BE2C (cell line): ENCODE data around the gene EMC8.

Experiments used
- DNase-seq: peaks from one replicate; pipeline ENCODE4 v3.0.0-alpha.2; 2020
- H3K27me3 ChIP-seq: fragments of 250-450 bp; sonication (Bioruptor Pico); 2 replicates; pipeline ENCODE4 v1.5.1; 2020; ENCODE audit warnings: mild to moderate bottlenecking
- H3K36me3 ChIP-seq: fragments of 250-450 bp; sonication (Bioruptor Pico); 2 replicates; pipeline ENCODE4 v1.5.1; 2020; ENCODE audit warnings: mild to moderate bottlenecking
- H3K4me1 ChIP-seq: fragments of 250-450 bp; sonication (Bioruptor Pico); 2 replicates; pipeline ENCODE4 v1.5.1; 2020
- H3K4me3 ChIP-seq: 2 replicates; pipeline ENCODE4 v1.5.1; 2011; ENCODE audit warnings: low read depth, low read length
- H3K9me3 ChIP-seq: fragments of 250-450 bp; sonication (Bioruptor Pico); 2 replicates; pipeline ENCODE4 v1.5.1; 2020
- CTCF ChIP-seq: IDR thresholded peaks from 2 replicates; pipeline ENCODE4 v1.5.1; 2012; ENCODE audit warnings: mild to moderate bottlenecking, low read depth, low read length

EMC8 gene

GRCh38 chr16:85752511-85753420 is 46.6 kb downstream of the EMC8 start:
- Histone ChIP-seq H3K27me3 (peaks cover 18% of the 10 kb centered on the region), H3K9me3 (no peaks in the 10 kb centered on the region), H3K36me3 (no peaks in the 10 kb centered on the region), H3K4me3 (peak overlapping the region; percentile 19), H3K4me1 (peaks cover 18% of the 10 kb centered on the region)
- DNase-seq = peak; percentile 81
- TF ChIP-seq CTCF = peak; percentile 58

- no peaks in the 10 kb centered on the region for H3K9me3 ChIP-seq
- no peak for TF ChIP-seq CTCF
- H3K36me3 ChIP-seq = no peaks in the 10 kb centered on the region
- H3K4me3 ChIP-seq = peak overlapping the region; percentile 19; the same call in 1 of the 2 replicates
- H3K4me1 ChIP-seq = peaks cover 18% of the 10 kb centered on the region
- no peak for DNase-seq
- peaks cover 18% of the 10 kb centered on the region for H3K27me3 ChIP-seq
These were observed 47.4 kb downstream of the EMC8 start for GRCh38 chr16:85751698-85752501.

- Histone ChIP-seq H3K4me1 (peaks cover 18% of the 10 kb centered on the region), H3K36me3 (no peaks in the 10 kb centered on the region), H3K9me3 (no peaks in the 10 kb centered on the region), H3K4me3 (peak within 1 kb of the TSS; percentile 52), H3K27me3 (peaks cover 18% of the 10 kb centered on the region)
- TF ChIP-seq CTCF = no peak
- DNase-seq = peak; percentile 63
These were observed 48.3 kb downstream of the EMC8 start, which contains the start of gene C16orf74 for GRCh38 chr16:85750827-85751697. C16orf74 (minus strand) TSS chr16:85751096; CDS start chr16:85735217, 15,879 bp downstream.

- Histone ChIP-seq H3K4me1 (peaks cover 18% of the 10 kb centered on the region), H3K27me3 (peaks cover 18% of the 10 kb centered on the region), H3K9me3 (no peaks in the 10 kb centered on the region), H3K4me3 (peak overlapping the region; percentile 52), H3K36me3 (no peaks in the 10 kb centered on the region)
- DNase-seq = peak; percentile 43
- TF ChIP-seq CTCF = no peak
These were observed 49.1 kb downstream of the EMC8 start for GRCh38 chr16:85750146-85750826.

- peak overlapping the region; percentile 52 for H3K4me3 ChIP-seq
- no peaks in the 10 kb centered on the region for H3K9me3 ChIP-seq
- peaks cover 18% of the 10 kb centered on the region for H3K4me1 ChIP-seq
- no peaks in the 10 kb centered on the region for H3K36me3 ChIP-seq
- DNase-seq = no peak
- peaks cover 18% of the 10 kb centered on the region for H3K27me3 ChIP-seq
- no peak for TF ChIP-seq CTCF
These were observed 49.6 kb downstream of the EMC8 start for GRCh38 chr16:85749771-85750145.
